ENCODE measurements around the gene TMEM38B.

The TMEM38B gene

GRCh38 chr9:105694190-105694847 lies at the start of gene TMEM38B:
Gene TMEM38B (plus strand): TSS chr9:105694541. CDS start chr9:105694661, 120 bp downstream.
- DNase-seq, result peak in 13 of 14 donors; percentile 62 to 89 (median 76)

GRCh38 chr9:105646879-105647594 lies 47.3 kb upstream of the TMEM38B start:
- no peak for DNase-seq

- DNase-seq, result no peak
Observed at GRCh38 chr9:105647595-105648349, 46.6 kb upstream of the TMEM38B start.

GRCh38 chr9:105651806-105652205 lies 42.5 kb upstream of the TMEM38B start:
- no peak for DNase-seq

- DNase-seq, result peak in 2 of 14 donors; percentile 7 to 14
Observed at GRCh38 chr9:105656131-105656921, 38.0 kb upstream of the TMEM38B start.

- no peak for DNase-seq
Observed at GRCh38 chr9:105658351-105658750, 36.0 kb upstream of the TMEM38B start.

GRCh38 chr9:105661011-105661410 lies 33.3 kb upstream of the TMEM38B start:
- no peak for DNase-seq

GRCh38 chr9:105662184-105663104 lies 31.9 kb upstream of the TMEM38B start, which contains the start of gene TAL2:
Gene TAL2 (plus strand): TSS chr9:105662457. CDS start chr9:105662497, 40 bp downstream.
- no peak for DNase-seq

- DNase-seq, result no peak
Observed at GRCh38 chr9:105663914-105664313, 30.4 kb upstream of the TMEM38B start.

GRCh38 chr9:105667867-105668266 lies 26.5 kb upstream of the TMEM38B start:
- no peak for DNase-seq

- DNase-seq, result no peak
Observed at GRCh38 chr9:105670315-105670714, 24.0 kb upstream of the TMEM38B start.

- no peak for DNase-seq
Observed at GRCh38 chr9:105670775-105671174, 23.6 kb upstream of the TMEM38B start.

- DNase-seq, result no peak
Observed at GRCh38 chr9:105672711-105673234, 21.6 kb upstream of the TMEM38B start.

GRCh38 chr9:105673850-105674387 lies 20.4 kb upstream of the TMEM38B start:
- DNase-seq, result no peak

GRCh38 chr9:105676351-105676923 lies 17.9 kb upstream of the TMEM38B start:
- DNase-seq, result no peak

GRCh38 chr9:105678163-105678562 lies 16.2 kb upstream of the TMEM38B start:
- no peak for DNase-seq

- DNase-seq, result no peak
Observed at GRCh38 chr9:105678781-105679180, 15.6 kb upstream of the TMEM38B start.

- no peak for DNase-seq
Observed at GRCh38 chr9:105679257-105680022, 14.9 kb upstream of the TMEM38B start.

GRCh38 chr9:105681313-105681712 lies 13.0 kb upstream of the TMEM38B start:
- no peak for DNase-seq
